Activated CD4-positive, alpha-beta T cell treated with anti-CD3 and anti-CD28 coated beads, Interleukin-2, amount 10 ng/mL, durations not matched to agents 24 days and 14 days (primary cell): ENCODE data around the gene CMTM7. TPM values are rescaled to one million over a fixed set of nuclear protein-coding genes. Genes with fewer than 3 reads are reported as not detected.

Source experiments
- DNase-seq: peaks from one replicate; pipeline ENCODE4 v3.0.0; 2022
- H3K27ac Mint-ChIP-seq: one replicate; pipeline ENCODE4 v1.8.0; 2022; ENCODE audit warnings: mild to moderate bottlenecking, mixed read lengths
- H3K27me3 Mint-ChIP-seq: one replicate; pipeline ENCODE4 v1.8.0; 2022; ENCODE audit warnings: mixed read lengths
- H3K36me3 Mint-ChIP-seq: one replicate; pipeline ENCODE4 v1.8.0; 2022; ENCODE audit warnings: low read depth, mild to moderate bottlenecking, mixed read lengths
- H3K4me1 Mint-ChIP-seq: one replicate; pipeline ENCODE4 v1.8.0; 2021; ENCODE audit warnings: mixed read lengths
- H3K4me3 Mint-ChIP-seq: one replicate; pipeline ENCODE4 v1.8.0; 2022; ENCODE audit warnings: mild to moderate bottlenecking, moderate library complexity, mixed read lengths
- H3K9me3 Mint-ChIP-seq: one replicate; pipeline ENCODE4 v1.8.0; 2021; ENCODE audit warnings: mixed read lengths
- intact Hi-C: fragments of 100-400 bp; cut with micrococcal nuclease; formaldehyde crosslinking; loops from one replicate; pipeline ENCODE4 v1.15.1; 2023
- total RNA-seq: library from RNA; stranded (reverse); gene quantifications from 2 replicates; pipeline ENCODE4 v1.2.3, GENCODE V29; 2022

Gene CMTM7
- total RNA-seq = 45.0 and 46.3 TPM in 2 replicates

- Mint-ChIP-seq H3K27ac (peak within 1 kb of the TSS; percentile 99), H3K4me3 (peak within 1 kb of the TSS; percentile 90), H3K4me1 (peaks cover 46% of the 10 kb centered on the region), H3K36me3 (peaks cover 24% of the 10 kb centered on the region), H3K9me3 (no peaks in the 10 kb centered on the region), H3K27me3 (no peaks in the 10 kb centered on the region)
- intact Hi-C loops = loop anchor here (1.0 to 5.0 kb wide), 4 partner anchors 41 to 295 kb away; partner anchors contain the start of genes CNOT10 and DYNC1LI1
- peak; percentile 92 for DNase-seq
Observed at GRCh38 chr3:32391643-32392535, at the start of gene CMTM7. CMTM7 (plus strand) TSS chr3:32391853; CDS start chr3:32391907, 54 bp downstream.

GRCh38 chr3:32347343-32348125 is 44.1 kb upstream of the CMTM7 start:
- Mint-ChIP-seq H3K9me3 (no peaks in the 10 kb centered on the region), H3K27me3 (no peaks in the 10 kb centered on the region), H3K4me3 (no peak overlapping the region), H3K27ac (no peak overlapping the region), H3K4me1 (peaks cover 9% of the 10 kb centered on the region), H3K36me3 (no peaks in the 10 kb centered on the region)
- no peak for DNase-seq
- intact Hi-C loops = no loop called here

DNA sequence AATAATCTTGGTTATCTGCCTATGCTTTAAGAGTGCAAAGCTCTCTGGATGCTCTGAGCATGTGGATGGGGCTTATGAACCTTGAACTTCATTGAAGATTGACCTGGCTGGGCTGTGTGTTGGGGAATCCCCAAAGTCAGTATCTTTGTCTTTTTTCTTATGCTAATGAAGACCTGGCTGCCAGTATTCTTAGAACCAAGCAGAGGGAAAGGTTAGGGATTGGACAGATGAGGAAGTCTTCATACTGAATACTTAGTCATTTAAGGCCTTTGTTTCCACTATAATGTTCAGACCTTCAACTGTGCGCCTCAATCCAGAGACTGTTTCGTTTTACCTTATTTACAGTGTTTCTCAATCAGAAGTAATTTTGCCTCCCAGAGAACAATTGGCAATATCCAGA is 42.5 kb upstream of the CMTM7 start:
- H3K4me1 Mint-ChIP-seq = peaks cover 9% of the 10 kb centered on the region
- no peak overlapping the region for H3K4me3 Mint-ChIP-seq
- H3K9me3 Mint-ChIP-seq = no peaks in the 10 kb centered on the region
- intact Hi-C loops = no loop called here
- H3K27ac Mint-ChIP-seq = no peak overlapping the region
- no peak for DNase-seq
- H3K27me3 Mint-ChIP-seq = no peaks in the 10 kb centered on the region
- no peaks in the 10 kb centered on the region for H3K36me3 Mint-ChIP-seq

DNA sequence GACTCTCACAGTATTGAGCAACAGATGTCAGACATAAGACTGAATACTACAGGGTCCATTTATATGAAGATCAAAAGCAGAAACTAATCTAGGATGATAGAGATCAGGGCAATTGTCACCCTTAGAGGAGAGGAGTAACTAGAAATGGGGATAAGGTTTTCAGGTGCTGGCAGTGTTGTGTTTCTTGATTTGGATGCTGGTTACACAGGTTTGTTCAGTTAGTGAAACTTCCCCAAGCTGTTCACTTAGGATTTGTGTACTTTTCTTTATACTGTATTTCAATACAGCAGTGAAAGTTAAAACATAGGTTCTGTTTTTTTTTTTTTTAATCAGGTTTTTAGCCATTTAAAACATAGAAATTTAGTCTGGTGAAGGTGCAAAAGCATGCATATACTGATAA is 39.1 kb upstream of the CMTM7 start:
- Mint-ChIP-seq H3K36me3 (no peaks in the 10 kb centered on the region), H3K27ac (no peak overlapping the region), H3K4me1 (peaks cover 9% of the 10 kb centered on the region), H3K4me3 (no peak overlapping the region), H3K9me3 (no peaks in the 10 kb centered on the region), H3K27me3 (no peaks in the 10 kb centered on the region)
- intact Hi-C loops = no loop called here
- no peak for DNase-seq

DNA sequence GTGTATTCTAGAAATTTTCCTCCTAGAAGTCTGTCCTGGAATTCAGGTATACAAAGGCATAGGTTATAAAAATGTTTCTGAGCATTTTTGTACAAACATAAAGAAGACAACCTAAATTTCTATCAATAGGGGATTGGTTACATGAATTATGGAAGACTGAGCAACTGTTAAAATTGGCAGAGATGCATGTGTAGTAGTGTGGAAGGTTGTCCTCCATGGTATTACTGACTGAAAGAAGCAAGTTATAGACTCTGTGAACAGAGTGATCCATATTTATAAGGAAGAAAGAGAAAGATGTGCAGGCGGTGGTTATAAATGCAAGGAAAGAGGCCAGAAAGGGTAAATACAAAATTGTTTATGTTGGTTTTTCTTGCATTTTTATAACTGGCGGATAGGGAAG is 38.3 kb upstream of the CMTM7 start:
- no peaks in the 10 kb centered on the region for H3K36me3 Mint-ChIP-seq
- no peak for DNase-seq
- no peaks in the 10 kb centered on the region for H3K27me3 Mint-ChIP-seq
- no peak overlapping the region for H3K4me3 Mint-ChIP-seq
- peaks cover 5% of the 10 kb centered on the region for H3K4me1 Mint-ChIP-seq
- H3K27ac Mint-ChIP-seq = no peak overlapping the region
- H3K9me3 Mint-ChIP-seq = no peaks in the 10 kb centered on the region
- intact Hi-C loops = no loop called here

DNA sequence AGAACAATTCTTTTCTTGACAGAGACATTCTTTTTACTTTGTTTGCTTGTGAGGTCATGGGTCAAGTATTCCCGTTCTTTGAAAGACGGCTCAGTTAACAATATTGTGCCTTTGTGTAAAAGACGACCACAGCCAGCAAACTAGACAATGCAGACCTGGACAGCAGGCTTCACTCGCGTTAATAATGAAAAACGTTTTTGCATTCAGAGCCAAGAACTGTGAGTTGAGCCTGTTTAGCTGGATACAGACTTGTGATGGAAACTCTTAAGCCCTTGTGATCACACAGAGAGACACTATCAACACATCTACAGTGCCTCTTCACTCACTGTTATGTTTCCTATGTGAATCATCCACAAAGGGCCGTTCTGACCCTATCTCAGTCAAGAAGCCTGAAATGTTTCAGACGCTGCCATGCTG is 37.3 kb upstream of the CMTM7 start:
- Mint-ChIP-seq H3K36me3 (no peaks in the 10 kb centered on the region), H3K27ac (no peak overlapping the region), H3K27me3 (no peaks in the 10 kb centered on the region), H3K4me3 (no peak overlapping the region), H3K4me1 (peaks cover 1% of the 10 kb centered on the region), H3K9me3 (no peaks in the 10 kb centered on the region)
- intact Hi-C loops = no loop called here
- DNase-seq = no peak

- Mint-ChIP-seq H3K4me3 (no peak overlapping the region), H3K27me3 (no peaks in the 10 kb centered on the region), H3K36me3 (no peaks in the 10 kb centered on the region), H3K27ac (no peak overlapping the region), H3K9me3 (no peaks in the 10 kb centered on the region), H3K4me1 (no peaks in the 10 kb centered on the region)
- intact Hi-C loops = no loop called here
- no peak for DNase-seq
Observed at GRCh38 chr3:32355751-32356291, 35.8 kb upstream of the CMTM7 start.

GRCh38 chr3:32359766-32360492 is 31.7 kb upstream of the CMTM7 start:
- Mint-ChIP-seq H3K4me1 (no peaks in the 10 kb centered on the region), H3K9me3 (no peaks in the 10 kb centered on the region), H3K4me3 (no peak overlapping the region), H3K27me3 (no peaks in the 10 kb centered on the region), H3K27ac (no peak overlapping the region), H3K36me3 (no peaks in the 10 kb centered on the region)
- no peak for DNase-seq
- intact Hi-C loops = no loop called here

DNA sequence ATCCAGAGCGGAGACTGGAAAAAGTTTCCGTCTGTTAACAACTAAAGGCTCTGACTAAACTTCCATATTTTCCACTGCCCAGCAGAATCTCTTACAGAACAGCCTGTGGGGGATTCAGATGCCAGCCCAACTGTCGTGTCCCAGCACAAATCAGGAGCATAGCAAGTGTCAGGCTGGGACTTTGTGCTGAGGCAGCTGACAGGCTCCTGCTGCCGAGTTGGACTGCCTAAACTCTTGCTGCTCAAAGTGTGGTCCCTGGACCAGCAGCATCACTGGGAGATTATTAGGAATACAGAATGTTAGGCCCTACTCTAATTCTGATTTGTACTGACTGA is 31.2 kb upstream of the CMTM7 start:
- Mint-ChIP-seq H3K36me3 (no peaks in the 10 kb centered on the region), H3K4me3 (no peak overlapping the region), H3K27me3 (no peaks in the 10 kb centered on the region), H3K4me1 (no peaks in the 10 kb centered on the region), H3K9me3 (no peaks in the 10 kb centered on the region), H3K27ac (no peak overlapping the region)
- no peak for DNase-seq
- intact Hi-C loops = no loop called here

DNA sequence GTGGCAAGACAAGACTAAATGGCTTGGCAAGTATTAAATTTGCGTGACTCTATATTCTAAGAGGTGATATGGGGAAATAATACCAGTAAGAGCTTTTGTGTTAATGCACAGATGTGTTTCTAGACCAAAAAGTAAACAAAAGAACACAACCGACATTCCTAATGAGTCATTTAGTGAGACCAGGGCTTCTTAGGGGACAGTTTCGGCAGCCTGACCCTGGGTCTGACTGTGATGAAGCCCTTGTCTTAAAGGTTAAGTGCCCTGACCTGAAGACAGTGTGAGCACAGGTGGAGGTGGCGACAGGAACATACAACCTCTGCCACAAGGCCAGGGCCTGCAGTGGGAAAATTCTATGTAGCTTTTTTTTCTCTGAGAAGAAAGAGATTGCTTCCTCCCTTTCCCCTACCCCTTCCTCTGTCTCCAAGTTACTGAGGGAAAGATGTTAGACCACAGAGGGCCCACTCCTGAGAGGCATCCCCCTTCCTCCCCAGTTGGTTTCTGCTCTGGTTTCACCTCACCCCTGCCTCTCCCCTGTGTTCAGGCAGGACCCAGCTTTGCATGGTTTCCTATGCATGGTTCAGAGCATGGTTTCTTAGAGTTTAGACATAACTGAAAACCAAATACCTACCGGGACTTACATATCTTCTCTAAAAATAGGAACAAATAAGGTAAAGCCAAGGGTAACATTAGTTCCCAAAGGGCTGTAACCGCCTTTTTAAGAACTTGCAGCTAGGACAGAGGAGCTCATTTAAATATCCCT is 24.8 kb upstream of the CMTM7 start:
- intact Hi-C loops = no loop called here
- Mint-ChIP-seq H3K27ac (no peak overlapping the region), H3K27me3 (no peaks in the 10 kb centered on the region), H3K9me3 (no peaks in the 10 kb centered on the region), H3K4me1 (peaks cover 20% of the 10 kb centered on the region), H3K36me3 (no peaks in the 10 kb centered on the region), H3K4me3 (no peak overlapping the region)
- DNase-seq = no peak

DNA sequence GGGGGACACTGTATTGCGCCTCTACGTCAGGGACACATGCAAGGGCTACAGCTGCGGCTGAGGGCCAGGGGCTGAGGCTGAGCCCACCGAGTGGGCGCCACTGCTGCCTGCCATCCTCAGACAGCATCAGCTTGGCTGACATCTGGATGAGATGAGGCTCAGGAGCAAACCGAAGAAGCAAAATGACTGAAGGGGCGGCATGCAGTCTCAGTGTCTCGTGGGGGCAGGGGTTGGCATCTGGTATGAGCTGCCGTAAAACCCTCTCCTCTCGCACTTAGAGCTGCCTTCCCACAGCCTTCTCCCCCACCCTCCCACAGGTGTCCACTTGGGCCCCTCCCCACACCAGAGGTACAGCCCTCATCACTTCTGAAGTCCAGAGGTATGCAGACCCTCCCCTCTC is 24.2 kb upstream of the CMTM7 start:
- intact Hi-C loops = no loop called here
- H3K36me3 Mint-ChIP-seq = no peaks in the 10 kb centered on the region
- H3K27me3 Mint-ChIP-seq = no peaks in the 10 kb centered on the region
- DNase-seq = no peak
- no peaks in the 10 kb centered on the region for H3K9me3 Mint-ChIP-seq
- H3K27ac Mint-ChIP-seq = no peak overlapping the region
- no peak overlapping the region for H3K4me3 Mint-ChIP-seq
- H3K4me1 Mint-ChIP-seq = peaks cover 25% of the 10 kb centered on the region

DNA sequence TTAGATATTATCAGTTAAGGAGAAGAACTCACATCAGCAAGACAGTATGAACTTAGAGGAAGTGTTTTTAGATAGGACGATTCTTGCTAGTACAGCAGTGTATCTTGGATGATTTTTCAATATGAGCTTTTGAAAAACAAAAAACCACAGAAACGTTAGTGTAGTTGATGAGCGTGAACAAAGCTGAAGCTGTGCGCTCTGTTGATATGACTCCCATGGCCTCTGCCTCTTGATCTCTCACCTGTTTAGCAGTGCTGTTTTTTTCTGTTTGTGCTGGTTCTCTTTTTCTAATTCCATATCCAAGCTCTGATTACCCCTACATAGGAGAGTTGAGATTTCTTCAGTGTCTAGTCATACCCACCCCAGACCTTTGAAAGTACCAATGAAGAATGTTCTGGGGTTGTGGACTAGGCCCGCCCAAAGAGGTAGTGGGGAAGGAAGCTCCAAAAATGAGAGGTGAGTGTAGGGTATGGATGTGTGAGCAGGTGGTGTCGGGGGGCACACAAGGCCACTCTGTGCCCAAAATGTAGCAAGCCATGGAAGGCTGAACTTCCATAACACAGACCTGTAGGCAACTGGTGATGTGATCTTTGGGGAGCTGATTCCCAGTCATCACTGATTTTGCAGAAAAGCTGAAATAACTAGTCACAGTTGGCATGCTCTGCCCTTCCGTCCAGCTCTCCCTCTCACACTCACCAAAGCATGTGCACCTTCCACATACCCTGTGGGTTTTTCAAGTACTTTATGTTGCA is 20.0 kb upstream of the CMTM7 start:
- H3K27ac Mint-ChIP-seq = peak overlapping the region; percentile 81
- intact Hi-C loops = no loop called here
- H3K27me3 Mint-ChIP-seq = no peaks in the 10 kb centered on the region
- H3K4me1 Mint-ChIP-seq = peaks cover 31% of the 10 kb centered on the region
- DNase-seq = peak; percentile 75
- peak overlapping the region; percentile 38 for H3K4me3 Mint-ChIP-seq
- H3K9me3 Mint-ChIP-seq = no peaks in the 10 kb centered on the region
- no peaks in the 10 kb centered on the region for H3K36me3 Mint-ChIP-seq

- intact Hi-C loops = no loop called here
- Mint-ChIP-seq H3K9me3 (no peaks in the 10 kb centered on the region), H3K4me3 (peak overlapping the region; percentile 38), H3K27ac (peak overlapping the region; percentile 81), H3K36me3 (no peaks in the 10 kb centered on the region), H3K27me3 (no peaks in the 10 kb centered on the region), H3K4me1 (peaks cover 26% of the 10 kb centered on the region)
- no peak for DNase-seq
Observed at GRCh38 chr3:32372213-32372490, 19.5 kb upstream of the CMTM7 start.
